Heart right ventricle (tissue), 16 donors: ENCODE measurements around the gene LHFPL3. TPM values are rescaled to one million over a fixed set of nuclear protein-coding genes. Genes with fewer than 3 reads are reported as not detected.
A peak's percentile ranks its signal among the peaks of the same experiment; 100 is the strongest.
"Not testable (repeated sequence)": the region's sequence is repeated elsewhere in the genome, so short reads cannot be mapped to it uniquely, and the experiment has no call there.

Source experiments
- ATAC-seq, 8 donors: fragments of 200-7000 bp; cut with Tn5 transposase; one replicate each; pipeline ENCODE4 v1.9.1; 2020; ENCODE audit warnings: mild to moderate bottlenecking in 8 of 8, moderate library complexity in 8 of 8, moderate number of reproducible peaks in 1 of 8
- DNase-seq, 2 donors: peaks; one replicate each; pipeline ENCODE4 v3.0.0-alpha.2; 2020
- H3K27ac ChIP-seq, 10 donors: fragments of 200-600 bp; sonication (generic) in 2 of 10; one replicate each; pipeline versions ENCODE4 v1.5.0 to v1.8.0; 2020 to 2022; ENCODE audit warnings: mild to moderate bottlenecking in 3 of 10
- H3K27me3 ChIP-seq, 7 donors: fragments of 200-600 bp; one replicate each; pipeline ENCODE4 v1.8.0; 2021 to 2022; ENCODE audit warnings: mild to moderate bottlenecking in 2 of 7
- H3K36me3 ChIP-seq, 9 donors: fragments of 200-600 bp; sonication (generic) in 1 of 9; one replicate each; pipeline versions ENCODE4 v1.5.0 to v1.8.0; 2020 to 2022; ENCODE audit warnings: mild to moderate bottlenecking in 2 of 9
- H3K4me1 ChIP-seq, 9 donors: fragments of 200-600 bp; sonication (generic) in 1 of 9; one replicate each; pipeline versions ENCODE4 v1.5.0 to v1.8.0; 2020 to 2022; ENCODE audit warnings: mild to moderate bottlenecking in 4 of 9
- H3K4me3 ChIP-seq, 10 donors: fragments of 200-600 bp; sonication (generic) in 2 of 10; one replicate each; pipeline versions ENCODE4 v1.5.0 to v1.8.0; 2020 to 2022; ENCODE audit warnings: mild to moderate bottlenecking in 7 of 10, moderate library complexity in 2 of 10
- H3K9me3 ChIP-seq, 11 donors: fragments of 200-600 bp in 10 of 11; sonication (generic) in 2 of 11; one replicate each; pipeline versions ENCODE4 v1.5.0 to v1.8.0; 2013 to 2022; ENCODE audit warnings: mild to moderate bottlenecking in 2 of 11, control low read depth in 1 of 11, moderate library complexity in 1 of 11
- CTCF ChIP-seq, 9 donors: fragments of 200-600 bp; sonication (generic) in 2 of 9; IDR thresholded peaks; one replicate each; pipeline versions ENCODE4 v1.5.0 to v1.8.0; 2021 to 2022; ENCODE audit warnings: antibody characterized with exemption in 9 of 9, mild to moderate bottlenecking in 5 of 9, moderate library complexity in 1 of 9
- WGBS, 2 donors: extraction: QIAGEN DNeasy Blood & Tissue Kit; methylation state at CpG; one replicate each; pipeline ENCODE4 v1.1.7; 2013; ENCODE audit warnings: inconsistent platforms in 1 of 2; 5-methylcytosine and 5-hydroxymethylcytosine counted together
- intact Hi-C, 10 donors: fragments of 100-400 bp; cut with DNase I; formaldehyde crosslinking; loops; one replicate each; pipeline versions ENCODE4 v1.11.1 to v1.14.2; 2022
- polyA plus RNA-seq, 2 donors: library from polyadenylated mRNA; stranded (reverse); fragments of 200-250 nt; gene quantifications; one replicate each; pipeline ENCODE4 v1.2.3, GENCODE V29; 2013
- total RNA-seq, 10 donors: library from RNA; stranded (reverse); fragmentation: NEBNext Ultra II Directional in 3 of 10; extraction: Animal tissue kit (Norgen Biotek cat#: 25700) in 3 of 10; gene quantifications; one replicate each; pipeline versions ENCODE4 v1.2.1 to v1.2.4, GENCODE V29; 2021 to 2023
- donor health status: Arrhythmogenic right ventricular cardiomyopathy.
- donor health status: ischemic (EF 13 %, LVEDD 7.1; RV severe dilation, severe dysfunction).
- donor health status: healthy with polysubstance abuse.
- donor health status: DM: no; HTN: yes; CAD: no.
- donor health status: DM: no; HTN: no; CAD: no.
- donor health status: ischemic (EF 25% LVEDD 6.9; RV normal size, moderate dysfunction).
- donor health status: ischemic (EF 25% LVEDD 5.7; RV mildly dilated, moderate dysfunction).
- donor health status: healthy.
- donor health status: DM: yes; HTN: yes; CAD: no.
- donor health status: Ischemic cardiomyopathy.
- donor health status: ischemic (EF 35%, LVEDD 5.7; RV mildly dilated, moderate dysfunction).
- donor health status: nonischemic (EF 11% LVEDD 7.7; RV severe dilation, severe dysfunction).
- donor health status: DM: yes; HTN: yes; CAD: no.
- donor health status: PGD.
- donor health status: ischemic (EF 29% LVEDD 5.4; RV normal size, mild dysfunction).
- donor health status: nonischemic (EF 23%, LVEDD 6.1; RV moderate dilation, normal function).

The LHFPL3 gene
- total and polyA plus RNA-seq, 12 donors, result not detected

GRCh38 chr7:104923010-104923421 lies 594.6 kb downstream of the LHFPL3 start:
- intact Hi-C loops, result loop anchor here in 5 of 10 donors (2.0 to 10.0 kb wide), 6 partner anchors 56 to 562 kb away; no protein-coding TSS in a partner anchor
- Histone ChIP-seq H3K4me3 (no peak overlapping the region), H3K27ac (peak overlapping the region in 8 of 10 donors; percentile 3 to 71 (median 56)), H3K36me3 (no peaks in the 10 kb centered on the region), H3K27me3 (no peaks in the 10 kb centered on the region), H3K4me1 (peaks cover 0 to 18% (median 13%) of the 10 kb centered on the region in 9 donors), H3K9me3 (no peaks in the 10 kb centered on the region)
- WGBS, 2 donors, result 15 to 19% methylated on average over 4 of the region's 4 CpGs
- DNase-seq (peak; percentile 51 to 82), ATAC-seq (peak; percentile 85 to 94 (median 92))
- peak; percentile 51 to 84 (median 70) for TF ChIP-seq CTCF (IDR thresholded peaks at IDR 0.05)

- not testable (repeated sequence) for H3K27me3 ChIP-seq, H3K9me3 ChIP-seq, ATAC-seq, DNase-seq, H3K27ac ChIP-seq, H3K4me3 ChIP-seq, H3K36me3 ChIP-seq
- 95% methylated on average over 5 of the region's 5 CpGs for WGBS, 2 donors
- H3K4me1 ChIP-seq, result peaks cover 0 to 22% (median 14%) of the 10 kb centered on the region in 9 donors
- intact Hi-C loops, result loop anchor here in 5 of 10 donors (10.0 kb wide), 5 partner anchors 119 to 559 kb away; no protein-coding TSS in a partner anchor
Observed at GRCh38 chr7:104926189-104926588, 597.8 kb downstream of the LHFPL3 start.

- no peaks in the 10 kb centered on the region for H3K9me3 ChIP-seq
- no peak overlapping the region for H3K4me3 ChIP-seq
- intact Hi-C loops, result loop anchor here in 5 of 10 donors (10.0 kb wide), 5 partner anchors 118 to 558 kb away; no protein-coding TSS in a partner anchor
- ATAC-seq (no peak), DNase-seq (no peak)
- H3K27ac ChIP-seq, result no peak overlapping the region
- H3K4me1 ChIP-seq, result peaks cover 0 to 25% (median 17%) of the 10 kb centered on the region in 9 donors
- WGBS, 2 donors, result 83 to 87% methylated on average over 5 of the region's 5 CpGs
- no peaks in the 10 kb centered on the region for H3K36me3 ChIP-seq
- no peaks in the 10 kb centered on the region for H3K27me3 ChIP-seq
- no peak for TF ChIP-seq CTCF (IDR thresholded peaks at IDR 0.05)
Observed at GRCh38 chr7:104926601-104927041, 598.2 kb downstream of the LHFPL3 start.

- intact Hi-C loops, result loop anchor here in 5 of 10 donors (10.0 kb wide), 5 partner anchors 118 to 558 kb away; no protein-coding TSS in a partner anchor
Observed at GRCh38 chr7:104927055-104927454, 598.7 kb downstream of the LHFPL3 start.

More at GRCh38 chr7:104927055-104927454, 598.7 kb downstream of the LHFPL3 start:
- Histone ChIP-seq H3K4me1 (peaks cover 0 to 25% (median 17%) of the 10 kb centered on the region in 9 donors), H3K4me3 (no peak overlapping the region), H3K36me3 (no peaks in the 10 kb centered on the region), H3K9me3 (no peaks in the 10 kb centered on the region), H3K27me3 (no peaks in the 10 kb centered on the region), H3K27ac (no peak overlapping the region)
- DNase-seq, result no peak
- no peak for TF ChIP-seq CTCF (IDR thresholded peaks at IDR 0.05)
- WGBS, 2 donors, result 78 to 83% methylated on average over 7 of the region's 7 CpGs
- no peak for ATAC-seq
